OCI-LY3 (cell line): ENCODE data around the gene CPNE4.

Experiments used
- H2AFZ ChIP-seq: fragments of 200-600, 300-600 bp; shearing (Covaris generic); 2 replicates; pipeline ENCODE4 v1.6.0; 2014; ENCODE audit warnings: antibody characterized with exemption, low read depth, low read length
- H3K27ac ChIP-seq: fragments of 200-600, 300-600 bp; sonication (generic); 2 replicates; pipeline ENCODE4 v1.5.1; 2014; ENCODE audit warnings: mild to moderate bottlenecking, low read length, moderate library complexity, mixed read lengths
- H3K27me3 ChIP-seq: fragments of 200-600, 300-600 bp; sonication (generic); 2 replicates; pipeline ENCODE4 v1.6.1; 2014; ENCODE audit warnings: low read depth, low read length, mixed read lengths
- H3K36me3 ChIP-seq: fragments of 200-600, 300-600 bp; sonication (generic); replicated peaks from 2 replicates; pipeline ENCODE3; 2014; ENCODE audit warnings: low read depth, low read length, mixed read lengths
- H3K4me1 ChIP-seq: fragments of 300-600, 200-600 bp; sonication (generic); 2 replicates; pipeline ENCODE4 v1.6.1; 2014; ENCODE audit warnings: low read length, mixed read lengths
- H3K4me2 ChIP-seq: fragments of 200-600, 300-600 bp; sonication (generic); 2 replicates; pipeline ENCODE4 v1.6.1; 2014; ENCODE audit warnings: low read length, mixed read lengths
- H3K4me3 ChIP-seq: fragments of 300-600, 200-600 bp; sonication (generic); 2 replicates; pipeline ENCODE4 v1.5.1; 2014; ENCODE audit warnings: antibody characterized with exemption, mild to moderate bottlenecking, low read length, moderate library complexity
- H3K79me2 ChIP-seq: fragments of 300-600, 200-600 bp; shearing (Covaris generic); 2 replicates; pipeline ENCODE4 v1.6.1; 2014; ENCODE audit warnings: mild to moderate bottlenecking, low read length, mixed read lengths
- H3K9ac ChIP-seq: fragments of 300-600, 200-600 bp; shearing (Covaris generic); 2 replicates; pipeline ENCODE4 v1.6.0; 2014; ENCODE audit warnings: mild to moderate bottlenecking, low read length, moderate library complexity
- H3K9me3 ChIP-seq: fragments of 200-600, 300-600 bp; shearing (Covaris generic); 2 replicates; pipeline ENCODE4 v1.6.1; 2014; ENCODE audit warnings: low read length, mixed read lengths; ENCODE audit not compliant: insufficient read depth
- H4K20me1 ChIP-seq: fragments of 200-600, 300-600 bp; sonication (generic); 2 replicates; pipeline ENCODE4 v1.6.1; 2016; ENCODE audit warnings: low read length, mixed read lengths; ENCODE audit not compliant: insufficient read depth
- EZH2phosphoT487 ChIP-seq: fragments of 200-600 bp; shearing (Covaris generic); IDR thresholded peaks from 2 replicates; pipeline ENCODE4 v1.6.1; 2018; ENCODE audit warnings: antibody characterized with exemption, mixed run types, low read depth
- TF ChIP-seq, protein P1 (sequence below): fragments of 200-600, 300-600 bp; sonication (generic); IDR thresholded peaks from 2 replicates; pipeline ENCODE4 v1.5.1; 2014; ENCODE audit warnings: antibody characterized with exemption, low read length, low read depth

CPNE4 gene

GRCh38 chr3:131944676-131945075 lies 90.1 kb downstream of the CPNE4 start:
- no peak overlapping the region for H2AFZ ChIP-seq
- no peaks in the 10 kb centered on the region for H3K27me3 ChIP-seq
- H3K4me2 ChIP-seq = no peak overlapping the region
- no peaks in the 10 kb centered on the region for H3K4me1 ChIP-seq
- no peak overlapping the region for H3K27ac ChIP-seq
- TF ChIP-seq EZH2phosphoT487 = no peak
- TF ChIP-seq, protein P1, sequence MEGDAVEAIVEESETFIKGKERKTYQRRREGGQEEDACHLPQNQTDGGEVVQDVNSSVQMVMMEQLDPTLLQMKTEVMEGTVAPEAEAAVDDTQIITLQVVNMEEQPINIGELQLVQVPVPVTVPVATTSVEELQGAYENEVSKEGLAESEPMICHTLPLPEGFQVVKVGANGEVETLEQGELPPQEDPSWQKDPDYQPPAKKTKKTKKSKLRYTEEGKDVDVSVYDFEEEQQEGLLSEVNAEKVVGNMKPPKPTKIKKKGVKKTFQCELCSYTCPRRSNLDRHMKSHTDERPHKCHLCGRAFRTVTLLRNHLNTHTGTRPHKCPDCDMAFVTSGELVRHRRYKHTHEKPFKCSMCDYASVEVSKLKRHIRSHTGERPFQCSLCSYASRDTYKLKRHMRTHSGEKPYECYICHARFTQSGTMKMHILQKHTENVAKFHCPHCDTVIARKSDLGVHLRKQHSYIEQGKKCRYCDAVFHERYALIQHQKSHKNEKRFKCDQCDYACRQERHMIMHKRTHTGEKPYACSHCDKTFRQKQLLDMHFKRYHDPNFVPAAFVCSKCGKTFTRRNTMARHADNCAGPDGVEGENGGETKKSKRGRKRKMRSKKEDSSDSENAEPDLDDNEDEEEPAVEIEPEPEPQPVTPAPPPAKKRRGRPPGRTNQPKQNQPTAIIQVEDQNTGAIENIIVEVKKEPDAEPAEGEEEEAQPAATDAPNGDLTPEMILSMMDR = no peak
- no peak overlapping the region for H3K9ac ChIP-seq
- H3K9me3 ChIP-seq = no peaks in the 10 kb centered on the region
- no peaks in the 10 kb centered on the region for H3K36me3 ChIP-seq
- no peaks in the 10 kb centered on the region for H3K79me2 ChIP-seq
- no peaks in the 10 kb centered on the region for H4K20me1 ChIP-seq
- no peak overlapping the region for H3K4me3 ChIP-seq

DNA sequence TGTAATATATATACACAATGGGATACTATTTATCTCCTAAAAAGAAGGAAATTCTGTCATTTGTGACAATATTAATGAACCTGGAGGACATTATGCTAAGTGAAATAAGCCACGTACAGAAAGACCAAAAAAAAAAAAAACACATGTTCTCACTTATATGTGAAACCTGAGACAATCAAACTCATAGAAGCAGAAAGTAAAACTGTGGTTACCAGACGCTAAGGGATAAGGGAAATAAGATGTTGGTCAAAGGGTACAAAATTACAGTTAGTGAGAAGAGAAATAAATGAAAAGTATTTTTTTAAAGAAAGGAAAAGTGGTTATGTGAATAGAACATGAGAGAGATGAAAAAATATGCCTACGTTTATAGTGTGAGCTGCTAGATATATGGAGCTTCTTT lies 101.1 kb downstream of the CPNE4 start:
- Histone ChIP-seq H4K20me1 (no peaks in the 10 kb centered on the region), H3K36me3 (no peaks in the 10 kb centered on the region), H3K27ac (no peak overlapping the region), H3K9me3 (peaks cover 4% of the 10 kb centered on the region; the same call in 1 of the 2 replicates), H3K79me2 (no peaks in the 10 kb centered on the region), H3K4me1 (no peaks in the 10 kb centered on the region), H2AFZ (no peak overlapping the region), H3K4me2 (no peak overlapping the region), H3K4me3 (no peak overlapping the region), H3K27me3 (no peaks in the 10 kb centered on the region), H3K9ac (no peak overlapping the region)
- TF ChIP-seq EZH2phosphoT487 = no peak

DNA sequence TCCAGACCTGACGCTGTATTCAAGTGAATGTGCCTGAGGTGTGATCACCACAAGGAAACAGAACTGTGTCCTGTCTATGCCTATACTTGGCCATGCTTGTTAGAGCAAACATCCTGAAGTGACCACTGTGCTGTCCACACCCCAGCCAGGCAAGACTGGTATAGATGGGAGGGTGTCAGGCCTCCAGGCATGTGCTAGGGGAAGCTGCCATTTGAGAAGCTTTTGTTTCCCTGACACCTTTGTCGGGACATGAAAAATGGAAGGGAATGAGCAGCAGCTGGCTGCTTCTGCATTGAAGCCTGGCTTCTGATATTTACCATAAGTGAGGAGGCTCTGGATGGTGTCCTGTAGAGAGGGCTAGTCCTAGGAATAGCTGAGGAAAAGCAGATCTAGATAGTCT lies 106.2 kb downstream of the CPNE4 start:
- H3K9ac ChIP-seq = no peak overlapping the region

GRCh38 chr3:131925571-131925970 lies 109.2 kb downstream of the CPNE4 start:
- H3K27ac ChIP-seq = no peak overlapping the region
- TF ChIP-seq, protein P1 = no peak
- no peak for TF ChIP-seq EZH2phosphoT487

More for the DNA sequence above, 106.2 kb downstream of the CPNE4 start:
- Histone ChIP-seq H3K4me2 (no peak overlapping the region), H3K9me3 (no peaks in the 10 kb centered on the region), H3K4me3 (no peak overlapping the region), H2AFZ (no peak overlapping the region), H3K79me2 (no peaks in the 10 kb centered on the region), H3K27me3 (no peaks in the 10 kb centered on the region), H3K4me1 (no peaks in the 10 kb centered on the region), H4K20me1 (no peaks in the 10 kb centered on the region), H3K36me3 (no peaks in the 10 kb centered on the region), H3K27ac (no peak overlapping the region)
- no peak for TF ChIP-seq EZH2phosphoT487
- TF ChIP-seq, protein P1 = no peak

DNA sequence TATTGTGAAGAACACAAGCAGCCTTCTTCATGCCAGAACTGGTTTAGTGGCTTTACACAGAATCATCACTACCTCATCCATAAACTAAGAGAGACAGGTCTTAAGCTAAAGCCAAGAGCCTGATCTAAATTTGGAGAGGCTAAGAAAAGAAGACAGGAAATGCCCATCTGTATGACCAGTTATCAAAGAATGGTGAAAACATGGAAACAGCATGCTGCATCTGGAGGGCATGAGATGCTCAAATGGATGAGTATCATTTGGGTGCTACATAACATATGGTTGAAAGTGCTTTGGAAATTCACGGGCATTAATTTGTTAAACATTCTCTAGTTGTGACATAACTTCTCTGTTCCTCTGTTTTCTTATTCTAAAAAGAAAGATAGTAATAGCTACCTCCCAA lies 112.5 kb downstream of the CPNE4 start:
- H3K9me3 ChIP-seq = no peaks in the 10 kb centered on the region
- TF ChIP-seq, protein P1 = no peak
- no peak for TF ChIP-seq EZH2phosphoT487
- H3K36me3 ChIP-seq = no peaks in the 10 kb centered on the region
- no peak overlapping the region for H3K4me3 ChIP-seq
- H2AFZ ChIP-seq = no peak overlapping the region
- no peak overlapping the region for H3K4me2 ChIP-seq
- no peaks in the 10 kb centered on the region for H3K79me2 ChIP-seq
- H3K4me1 ChIP-seq = no peaks in the 10 kb centered on the region
- H3K9ac ChIP-seq = no peak overlapping the region
- H4K20me1 ChIP-seq = no peaks in the 10 kb centered on the region
- H3K27ac ChIP-seq = no peak overlapping the region
- H3K27me3 ChIP-seq = no peaks in the 10 kb centered on the region

More at GRCh38 chr3:131925571-131925970, 109.2 kb downstream of the CPNE4 start:
- no peaks in the 10 kb centered on the region for H3K4me1 ChIP-seq
- no peak overlapping the region for H2AFZ ChIP-seq
- H3K79me2 ChIP-seq = no peaks in the 10 kb centered on the region
- H3K4me3 ChIP-seq = no peak overlapping the region
- no peaks in the 10 kb centered on the region for H3K27me3 ChIP-seq
- H3K36me3 ChIP-seq = no peaks in the 10 kb centered on the region
- no peak overlapping the region for H3K4me2 ChIP-seq
- H4K20me1 ChIP-seq = no peaks in the 10 kb centered on the region
- H3K9me3 ChIP-seq = no peaks in the 10 kb centered on the region
- H3K9ac ChIP-seq = no peak overlapping the region
